Heart right ventricle (tissue), 16 donors: ENCODE measurements around the gene LORICRIN. TPM values are rescaled to one million over a fixed set of nuclear protein-coding genes. Genes with fewer than 3 reads are reported as not detected.

ENCODE experiments used
- ATAC-seq, 8 donors: fragments of 200-7000 bp; cut with Tn5 transposase; one replicate each; pipeline ENCODE4 v1.9.1; 2020; ENCODE audit warnings: mild to moderate bottlenecking in 8 of 8, moderate library complexity in 8 of 8, moderate number of reproducible peaks in 1 of 8
- DNase-seq, 2 donors: peaks; one replicate each; pipeline ENCODE4 v3.0.0-alpha.2; 2020
- H3K27ac ChIP-seq, 10 donors: fragments of 200-600 bp; sonication (generic) in 2 of 10; one replicate each; pipeline versions ENCODE4 v1.5.0 to v1.8.0; 2020 to 2022; ENCODE audit warnings: mild to moderate bottlenecking in 3 of 10
- H3K27me3 ChIP-seq, 7 donors: fragments of 200-600 bp; one replicate each; pipeline ENCODE4 v1.8.0; 2021 to 2022; ENCODE audit warnings: mild to moderate bottlenecking in 2 of 7
- H3K36me3 ChIP-seq, 9 donors: fragments of 200-600 bp; sonication (generic) in 1 of 9; one replicate each; pipeline versions ENCODE4 v1.5.0 to v1.8.0; 2020 to 2022; ENCODE audit warnings: mild to moderate bottlenecking in 2 of 9
- H3K4me1 ChIP-seq, 9 donors: fragments of 200-600 bp; sonication (generic) in 1 of 9; one replicate each; pipeline versions ENCODE4 v1.5.0 to v1.8.0; 2020 to 2022; ENCODE audit warnings: mild to moderate bottlenecking in 4 of 9
- H3K4me3 ChIP-seq, 10 donors: fragments of 200-600 bp; sonication (generic) in 2 of 10; one replicate each; pipeline versions ENCODE4 v1.5.0 to v1.8.0; 2020 to 2022; ENCODE audit warnings: mild to moderate bottlenecking in 7 of 10, moderate library complexity in 2 of 10
- H3K9me3 ChIP-seq, 11 donors: fragments of 200-600 bp in 10 of 11; sonication (generic) in 2 of 11; one replicate each; pipeline versions ENCODE4 v1.5.0 to v1.8.0; 2013 to 2022; ENCODE audit warnings: mild to moderate bottlenecking in 2 of 11, control low read depth in 1 of 11, moderate library complexity in 1 of 11
- CTCF ChIP-seq, 9 donors: fragments of 200-600 bp; sonication (generic) in 2 of 9; IDR thresholded peaks; one replicate each; pipeline versions ENCODE4 v1.5.0 to v1.8.0; 2021 to 2022; ENCODE audit warnings: antibody characterized with exemption in 9 of 9, mild to moderate bottlenecking in 5 of 9, moderate library complexity in 1 of 9
- WGBS, 2 donors: extraction: QIAGEN DNeasy Blood & Tissue Kit; methylation state at CpG; one replicate each; pipeline ENCODE4 v1.1.7; 2013; ENCODE audit warnings: inconsistent platforms in 1 of 2; 5-methylcytosine and 5-hydroxymethylcytosine counted together
- intact Hi-C, 10 donors: fragments of 100-400 bp; cut with DNase I; formaldehyde crosslinking; loops; one replicate each; pipeline versions ENCODE4 v1.11.1 to v1.14.2; 2022
- polyA plus RNA-seq, 2 donors: library from polyadenylated mRNA; stranded (reverse); fragments of 200-250 nt; gene quantifications; one replicate each; pipeline ENCODE4 v1.2.3, GENCODE V29; 2013
- total RNA-seq, 10 donors: library from RNA; stranded (reverse); fragmentation: NEBNext Ultra II Directional in 3 of 10; extraction: Animal tissue kit (Norgen Biotek cat#: 25700) in 3 of 10; gene quantifications; one replicate each; pipeline versions ENCODE4 v1.2.1 to v1.2.4, GENCODE V29; 2021 to 2023
- donor health status: Arrhythmogenic right ventricular cardiomyopathy.
- donor health status: ischemic (EF 13 %, LVEDD 7.1; RV severe dilation, severe dysfunction).
- donor health status: healthy with polysubstance abuse.
- donor health status: DM: no; HTN: yes; CAD: no.
- donor health status: DM: no; HTN: no; CAD: no.
- donor health status: ischemic (EF 25% LVEDD 6.9; RV normal size, moderate dysfunction).
- donor health status: ischemic (EF 25% LVEDD 5.7; RV mildly dilated, moderate dysfunction).
- donor health status: healthy.
- donor health status: DM: yes; HTN: yes; CAD: no.
- donor health status: Ischemic cardiomyopathy.
- donor health status: ischemic (EF 35%, LVEDD 5.7; RV mildly dilated, moderate dysfunction).
- donor health status: nonischemic (EF 11% LVEDD 7.7; RV severe dilation, severe dysfunction).
- donor health status: DM: yes; HTN: yes; CAD: no.
- donor health status: PGD.
- donor health status: ischemic (EF 29% LVEDD 5.4; RV normal size, mild dysfunction).
- donor health status: nonischemic (EF 23%, LVEDD 6.1; RV moderate dilation, normal function).

The LORICRIN gene
- total and polyA plus RNA-seq, 12 donors: not detected

GRCh38 chr1:153277852-153278251 lies 18.4 kb downstream of the LORICRIN start:
- Histone ChIP-seq H3K4me3 (no peak overlapping the region), H3K27me3 (peaks cover 0 to 36% (median 6%) of the 10 kb centered on the region in 7 donors), H3K4me1 (no peaks in the 10 kb centered on the region), H3K27ac (no peak overlapping the region), H3K36me3 (no peaks in the 10 kb centered on the region), H3K9me3 (no peaks in the 10 kb centered on the region)
- DNase-seq (no peak), ATAC-seq (no peak)
- WGBS, 2 donors: 12 to 17% methylated on average over 2 of the region's 2 CpGs
- intact Hi-C loops: no loop called here
- peak in 6 of 9 donors; percentile 8 to 61 (median 12) for TF ChIP-seq CTCF (IDR thresholded peaks at IDR 0.05)

- DNase-seq (no peak), ATAC-seq (no peak)
- no peaks in the 10 kb centered on the region for H3K9me3 ChIP-seq
- H3K36me3 ChIP-seq: no peaks in the 10 kb centered on the region
- no peak overlapping the region for H3K27ac ChIP-seq
- no peak overlapping the region for H3K4me3 ChIP-seq
- peak in 3 of 9 donors; percentile 10 to 47 (median 17) for TF ChIP-seq CTCF (IDR thresholded peaks at IDR 0.05)
- intact Hi-C loops: no loop called here
- H3K4me1 ChIP-seq: no peaks in the 10 kb centered on the region
- H3K27me3 ChIP-seq: peaks cover 0 to 45% (median 15%) of the 10 kb centered on the region in 7 donors
- 60 to 63% methylated on average over 11 of the region's 11 CpGs for WGBS, 2 donors
These were observed 29.3 kb downstream of the LORICRIN start for GRCh38 chr1:153288634-153289275.

- no peaks in the 10 kb centered on the region for H3K4me1 ChIP-seq
- intact Hi-C loops: no loop called here
- WGBS, 2 donors: 93 to 94% methylated on average over 5 of the region's 5 CpGs
- H3K36me3 ChIP-seq: no peaks in the 10 kb centered on the region
- no peaks in the 10 kb centered on the region for H3K9me3 ChIP-seq
- TF ChIP-seq CTCF (IDR thresholded peaks at IDR 0.05): no peak
- peaks cover 0 to 41% (median 9%) of the 10 kb centered on the region in 7 donors for H3K27me3 ChIP-seq
- DNase-seq: no peak
- H3K4me3 ChIP-seq: no peak overlapping the region
- H3K27ac ChIP-seq: no peak overlapping the region
- no peak for ATAC-seq
These were observed 32.0 kb downstream of the LORICRIN start for GRCh38 chr1:153291514-153291913.

GRCh38 chr1:153292185-153292584 lies 32.7 kb downstream of the LORICRIN start:
- no peak for DNase-seq
- Histone ChIP-seq H3K4me3 (no peak overlapping the region), H3K27ac (no peak overlapping the region), H3K4me1 (no peaks in the 10 kb centered on the region), H3K27me3 (peaks cover 0 to 40% (median 9%) of the 10 kb centered on the region in 7 donors), H3K9me3 (no peaks in the 10 kb centered on the region), H3K36me3 (no peaks in the 10 kb centered on the region)
- WGBS, 2 donors: 61 to 65% methylated on average over 8 of the region's 8 CpGs
- no peak for TF ChIP-seq CTCF (IDR thresholded peaks at IDR 0.05)
- intact Hi-C loops: no loop called here
- no peak for ATAC-seq
